Measurements from ENCODE around the gene CHAC2.

The CHAC2 gene

GRCh38 chr2:53777134-53777533 is 9.5 kb downstream of the CHAC2 start:
- no peak for DNase-seq (ENCODE audit: low read depth in 2 of 3, low spot score in 1 of 3)

- no peak for DNase-seq (ENCODE audit: low read depth in 2 of 3, low spot score in 1 of 3)
Measured at GRCh38 chr2:53778536-53779162, 11.0 kb downstream of the CHAC2 start.

GRCh38 chr2:53780056-53780455 is 12.5 kb downstream of the CHAC2 start:
- DNase-seq (ENCODE audit: low read depth in 2 of 3, low spot score in 1 of 3) = no peak

- no peak for DNase-seq (ENCODE audit: low read depth in 2 of 3, low spot score in 1 of 3)
Measured at GRCh38 chr2:53782676-53783075, 15.1 kb downstream of the CHAC2 start.

- no peak for DNase-seq (ENCODE audit: low read depth in 2 of 3, low spot score in 1 of 3)
Measured at GRCh38 chr2:53784436-53784835, 16.8 kb downstream of the CHAC2 start.

- no peak for DNase-seq (ENCODE audit: low read depth in 2 of 3, low spot score in 1 of 3)
Measured at GRCh38 chr2:53785366-53785765, 17.8 kb downstream of the CHAC2 start.

- DNase-seq (ENCODE audit: low read depth in 2 of 3, low spot score in 1 of 3) = peak in 1 of 3 donors; percentile 16
Measured at GRCh38 chr2:53786352-53786704, 18.7 kb downstream of the CHAC2 start.

- DNase-seq (ENCODE audit: low read depth in 2 of 3, low spot score in 1 of 3) = peak; percentile 66 to 81 (median 79)
Measured at GRCh38 chr2:53786705-53787613, 19.4 kb downstream of the CHAC2 start, which contains the start of the genes ASB3 and ERLEC1. ASB3 (minus strand) TSS chr2:53786953; CDS start chr2:53765572, 21,381 bp downstream. ERLEC1 (plus strand) TSS chr2:53787044; CDS start chr2:53787211, 167 bp downstream.

GRCh38 chr2:53787614-53788289 is 20.1 kb downstream of the CHAC2 start:
- DNase-seq (ENCODE audit: low read depth in 2 of 3, low spot score in 1 of 3) = no peak

- no peak for DNase-seq (ENCODE audit: low read depth in 2 of 3, low spot score in 1 of 3)
Measured at GRCh38 chr2:53793261-53793660, 25.7 kb downstream of the CHAC2 start.

- DNase-seq (ENCODE audit: low read depth in 2 of 3, low spot score in 1 of 3) = no peak
Measured at GRCh38 chr2:53793821-53794220, 26.2 kb downstream of the CHAC2 start.

GRCh38 chr2:53801547-53801946 is 33.9 kb downstream of the CHAC2 start:
- DNase-seq (ENCODE audit: low read depth in 2 of 3, low spot score in 1 of 3) = no peak

- DNase-seq (ENCODE audit: low read depth in 2 of 3, low spot score in 1 of 3) = no peak
Measured at GRCh38 chr2:53802617-53803151, 35.1 kb downstream of the CHAC2 start.

GRCh38 chr2:53811601-53812000 is 44.0 kb downstream of the CHAC2 start:
- DNase-seq (ENCODE audit: low read depth in 2 of 3, low spot score in 1 of 3) = no peak

GRCh38 chr2:53813151-53813550 is 45.5 kb downstream of the CHAC2 start:
- DNase-seq (ENCODE audit: low read depth in 2 of 3, low spot score in 1 of 3) = no peak

- DNase-seq (ENCODE audit: low read depth in 2 of 3, low spot score in 1 of 3) = no peak
Measured at GRCh38 chr2:53818854-53819435, 51.3 kb downstream of the CHAC2 start.

GRCh38 chr2:53819634-53820033 is 52.0 kb downstream of the CHAC2 start:
- no peak for DNase-seq (ENCODE audit: low read depth in 2 of 3, low spot score in 1 of 3)

- no peak for DNase-seq (ENCODE audit: low read depth in 2 of 3, low spot score in 1 of 3)
Measured at GRCh38 chr2:53820048-53820447, 52.4 kb downstream of the CHAC2 start.

GRCh38 chr2:53820711-53821110 is 53.1 kb downstream of the CHAC2 start:
- DNase-seq (ENCODE audit: low read depth in 2 of 3, low spot score in 1 of 3) = no peak

GRCh38 chr2:53821810-53822209 is 54.2 kb downstream of the CHAC2 start:
- DNase-seq (ENCODE audit: low read depth in 2 of 3, low spot score in 1 of 3) = no peak

GRCh38 chr2:53823639-53824038 is 56.0 kb downstream of the CHAC2 start:
- peak in 2 of 3 donors; percentile 4 to 11 for DNase-seq (ENCODE audit: low read depth in 2 of 3, low spot score in 1 of 3)
